IPS-18a (cell line): ENCODE results near the gene TMEM44.

Experiments used
- H3K27ac ChIP-seq: one replicate; pipeline ENCODE4 v1.5.1; 2013; ENCODE audit warnings: low read length
- H3K27me3 ChIP-seq: one replicate; pipeline ENCODE4 v1.6.1; 2013; ENCODE audit warnings: mild to moderate bottlenecking, low read length; ENCODE audit not compliant: control insufficient read depth, insufficient read depth
- H3K36me3 ChIP-seq: one replicate; pipeline ENCODE4 v1.6.1; 2013; ENCODE audit warnings: low read depth, low read length; ENCODE audit not compliant: control insufficient read depth
- H3K4me1 ChIP-seq: one replicate; pipeline ENCODE4 v1.6.1; 2013; ENCODE audit warnings: low read depth, low read length; ENCODE audit not compliant: control insufficient read depth
- H3K4me3 ChIP-seq: one replicate; pipeline ENCODE4 v1.5.1; 2013; ENCODE audit warnings: low read length
- H3K9ac ChIP-seq: one replicate; pipeline ENCODE4 v1.6.1; 2013; ENCODE audit warnings: mild to moderate bottlenecking, low read length, moderate library complexity
- H3K9me3 ChIP-seq: one replicate; pipeline ENCODE4 v1.6.1; 2013; ENCODE audit warnings: low read depth, low read length; ENCODE audit not compliant: control insufficient read depth

Gene TMEM44

DNA sequence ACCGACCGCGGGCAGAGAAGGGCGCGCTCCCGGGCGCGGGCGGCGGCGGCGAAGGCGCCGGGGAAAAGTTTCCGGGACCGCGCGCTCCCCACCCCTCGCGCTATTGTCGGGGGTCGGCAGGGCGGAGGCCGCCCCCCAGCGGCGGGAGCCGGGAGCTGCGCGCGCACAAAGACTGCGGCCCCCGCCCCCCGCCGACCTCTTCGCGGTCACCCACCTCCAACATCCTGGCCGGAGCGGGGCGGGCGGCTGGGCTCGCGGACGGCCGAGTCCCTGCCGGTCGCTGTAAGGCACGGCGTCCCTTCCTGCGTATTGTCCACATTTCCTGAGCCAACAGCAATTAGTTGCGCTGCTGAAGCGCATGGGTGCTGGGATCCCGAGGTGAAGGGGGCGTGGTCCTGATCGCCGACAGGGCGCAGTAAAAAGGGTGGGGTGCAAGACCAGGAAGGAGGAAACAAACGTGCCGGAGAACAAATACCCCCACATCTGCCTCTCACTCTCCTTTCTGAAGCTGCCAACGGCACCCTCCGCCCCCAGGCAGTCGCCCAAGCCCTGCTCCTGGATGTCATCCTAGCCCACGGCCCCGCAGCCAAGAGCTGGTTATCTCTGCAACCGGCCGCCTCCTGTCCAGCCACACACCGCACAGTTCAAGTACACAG is at the start of gene TMEM44:
Gene TMEM44, minus strand, starts transcription at position 71 of the 656 bp plus-strand sequence. CDS start 204 bp downstream, outside the sequence.
- H3K36me3 ChIP-seq = no peaks in the 10 kb centered on the region
- H3K4me3 ChIP-seq = peak within 1 kb of the TSS; percentile 83
- H3K9ac ChIP-seq = peak within 1 kb of the TSS; percentile 69
- H3K27me3 ChIP-seq = no peaks in the 10 kb centered on the region
- no peak within 1 kb of the TSS for H3K27ac ChIP-seq
- peaks cover 5% of the 10 kb centered on the region for H3K4me1 ChIP-seq
- peaks cover 5% of the 10 kb centered on the region for H3K9me3 ChIP-seq

DNA sequence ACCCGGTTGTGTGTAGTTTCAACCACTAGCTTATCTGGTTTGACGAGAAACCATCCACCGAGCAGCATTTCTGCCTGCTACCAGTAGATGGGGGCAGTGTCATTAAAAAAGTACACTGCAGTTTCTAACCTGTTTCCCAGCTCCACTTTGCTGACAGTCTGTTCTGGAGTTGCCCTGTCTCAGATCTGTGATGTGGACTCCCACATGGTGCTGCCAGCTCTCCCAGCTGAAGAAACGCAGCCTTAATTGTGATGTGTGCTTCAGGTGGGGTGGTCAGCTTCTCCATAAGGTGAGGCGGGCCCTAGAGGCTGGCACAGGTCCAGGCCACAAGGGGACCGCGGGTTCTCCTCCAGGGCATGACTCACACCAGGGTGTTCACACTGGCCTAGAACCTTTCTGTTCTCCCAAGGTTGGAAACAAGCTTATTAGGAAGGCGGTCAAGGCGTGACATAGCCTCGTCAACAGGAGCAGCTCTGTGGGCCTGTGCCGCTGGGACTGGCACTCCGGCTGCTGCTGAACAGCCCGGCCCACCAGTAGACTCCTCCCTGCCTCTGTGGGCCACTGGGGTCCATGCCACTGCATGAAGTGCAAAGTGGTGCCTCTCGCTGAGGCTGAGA is 49.6 kb upstream of the TMEM44 start:
- no peak overlapping the region for H3K4me3 ChIP-seq
- no peak overlapping the region for H3K9ac ChIP-seq

DNA sequence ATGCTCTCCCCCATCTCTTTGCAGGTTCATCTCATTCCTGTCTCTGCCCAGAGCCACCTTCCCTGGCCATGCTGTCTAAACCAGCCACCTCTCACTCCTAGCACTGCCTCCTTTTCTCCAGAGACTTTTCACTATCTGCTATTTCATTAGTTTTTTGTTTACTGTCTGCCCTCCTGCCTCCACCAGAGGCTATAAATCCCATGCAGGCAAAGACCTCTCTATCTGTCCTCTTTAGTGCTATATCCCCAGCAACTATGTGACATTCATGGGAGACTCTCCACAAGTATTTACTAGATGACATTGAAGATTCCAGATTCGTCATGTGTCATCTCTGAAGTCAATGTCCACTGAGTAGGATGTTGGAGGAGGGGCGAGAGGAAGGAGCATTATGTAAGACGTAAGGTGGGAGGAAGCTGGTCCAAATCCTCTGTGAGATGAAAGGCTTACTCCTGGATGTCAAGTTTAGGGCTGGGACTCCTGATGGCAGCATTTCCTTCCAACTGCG is 49.0 kb upstream of the TMEM44 start:
- H3K4me3 ChIP-seq = no peak overlapping the region
- H3K36me3 ChIP-seq = no peaks in the 10 kb centered on the region
- no peaks in the 10 kb centered on the region for H3K4me1 ChIP-seq
- H3K27me3 ChIP-seq = peaks cover 28% of the 10 kb centered on the region
- H3K9me3 ChIP-seq = no peaks in the 10 kb centered on the region
- no peak overlapping the region for H3K27ac ChIP-seq
- H3K9ac ChIP-seq = no peak overlapping the region

More for the DNA sequence above, 49.6 kb upstream of the TMEM44 start:
- no peak overlapping the region for H3K27ac ChIP-seq
- no peaks in the 10 kb centered on the region for H3K4me1 ChIP-seq
- no peaks in the 10 kb centered on the region for H3K36me3 ChIP-seq
- H3K9me3 ChIP-seq = no peaks in the 10 kb centered on the region
- H3K27me3 ChIP-seq = peaks cover 32% of the 10 kb centered on the region

- Histone ChIP-seq H3K4me1 (no peaks in the 10 kb centered on the region), H3K9ac (no peak overlapping the region), H3K36me3 (no peaks in the 10 kb centered on the region), H3K27ac (no peak overlapping the region), H3K27me3 (peaks cover 18% of the 10 kb centered on the region), H3K4me3 (no peak overlapping the region), H3K9me3 (no peaks in the 10 kb centered on the region)
Observed at GRCh38 chr3:194680888-194681615, 47.8 kb upstream of the TMEM44 start.

DNA sequence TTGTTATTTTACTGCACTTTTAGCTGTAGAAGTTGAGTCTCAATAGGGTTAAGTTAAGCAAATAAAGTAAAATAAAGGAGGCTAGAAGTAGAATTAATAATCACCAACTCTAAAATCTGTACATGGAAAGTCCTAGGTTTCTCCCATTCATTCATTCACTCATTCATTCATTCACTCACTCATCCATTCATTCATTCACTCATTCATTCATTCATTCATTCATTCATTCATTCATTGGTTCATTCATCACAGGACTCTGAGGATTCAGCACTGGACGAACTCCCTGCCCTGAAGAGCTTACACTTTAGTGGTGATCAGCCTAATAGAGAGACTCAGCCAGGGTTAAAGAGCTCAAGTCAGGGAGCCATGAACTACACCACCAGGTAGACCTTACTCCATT is 43.3 kb upstream of the TMEM44 start:
- Histone ChIP-seq H3K9ac (no peak overlapping the region), H3K27ac (no peak overlapping the region), H3K27me3 (peaks cover 26% of the 10 kb centered on the region), H3K36me3 (no peaks in the 10 kb centered on the region), H3K9me3 (no peaks in the 10 kb centered on the region), H3K4me3 (no peak overlapping the region), H3K4me1 (no peaks in the 10 kb centered on the region)

- Histone ChIP-seq H3K4me3 (no peak overlapping the region), H3K27ac (no peak overlapping the region), H3K9me3 (no peaks in the 10 kb centered on the region), H3K4me1 (peaks cover 5% of the 10 kb centered on the region), H3K27me3 (peaks cover 26% of the 10 kb centered on the region), H3K36me3 (no peaks in the 10 kb centered on the region), H3K9ac (no peak overlapping the region)
Observed at GRCh38 chr3:194675680-194676079, 42.5 kb upstream of the TMEM44 start.

DNA sequence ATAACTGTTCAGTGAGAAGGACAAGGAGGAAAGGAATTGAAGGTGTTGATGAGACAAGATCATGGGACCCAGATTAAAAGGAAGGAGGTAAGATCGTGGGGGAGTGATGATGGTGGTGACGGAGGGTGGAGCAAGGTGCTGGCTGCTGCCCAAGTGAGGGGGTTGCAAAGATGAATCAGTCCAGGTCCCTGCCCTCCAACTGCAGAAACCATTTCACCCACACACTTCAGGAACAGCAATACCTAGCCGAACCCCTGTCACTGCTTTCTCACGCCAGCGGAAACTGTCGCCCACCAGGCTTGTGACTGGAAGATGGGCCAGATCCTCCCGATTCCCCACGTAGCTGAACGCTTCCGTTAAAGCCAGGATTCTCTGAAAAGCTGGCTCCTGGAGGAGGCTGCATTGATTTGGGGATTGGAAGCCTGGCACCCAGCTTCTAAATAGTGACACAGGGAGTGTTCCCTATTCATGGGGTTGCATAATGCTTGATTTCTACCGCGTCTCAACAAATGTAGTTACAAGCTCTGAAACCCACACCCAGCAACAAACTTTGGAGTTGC is 41.9 kb upstream of the TMEM44 start:
- Histone ChIP-seq H3K27me3 (peaks cover 26% of the 10 kb centered on the region), H3K9me3 (no peaks in the 10 kb centered on the region), H3K9ac (no peak overlapping the region), H3K27ac (no peak overlapping the region), H3K4me1 (peaks cover 5% of the 10 kb centered on the region), H3K4me3 (no peak overlapping the region), H3K36me3 (no peaks in the 10 kb centered on the region)

- no peak overlapping the region for H3K4me3 ChIP-seq
- H3K4me1 ChIP-seq = peaks cover 5% of the 10 kb centered on the region
- no peak overlapping the region for H3K9ac ChIP-seq
- H3K9me3 ChIP-seq = no peaks in the 10 kb centered on the region
- peaks cover 26% of the 10 kb centered on the region for H3K27me3 ChIP-seq
- H3K27ac ChIP-seq = no peak overlapping the region
- H3K36me3 ChIP-seq = peaks cover 8% of the 10 kb centered on the region
Observed at GRCh38 chr3:194673761-194674160, 40.5 kb upstream of the TMEM44 start.

DNA sequence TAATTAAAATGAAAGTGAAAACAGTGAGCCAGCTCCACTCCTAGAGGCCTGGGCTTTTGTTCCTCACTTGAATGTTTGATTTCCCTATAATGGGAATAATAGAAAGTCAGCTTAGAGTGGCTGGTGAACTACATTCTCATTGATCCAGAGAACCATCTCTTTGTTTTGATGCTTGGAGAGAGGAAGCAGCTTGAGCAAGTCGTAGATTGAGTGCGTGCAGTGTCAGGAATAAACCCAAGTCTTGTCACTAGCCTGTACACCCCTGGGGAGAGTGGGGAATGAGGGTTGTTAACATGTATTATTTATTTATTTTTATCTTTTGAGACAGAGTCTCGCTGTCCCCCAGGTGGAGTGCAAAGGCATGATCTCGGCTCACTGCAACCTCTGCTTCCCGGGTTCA is 39.7 kb upstream of the TMEM44 start:
- Histone ChIP-seq H3K9me3 (no peaks in the 10 kb centered on the region), H3K27me3 (peaks cover 26% of the 10 kb centered on the region), H3K27ac (no peak overlapping the region), H3K4me3 (peak overlapping the region; percentile 93), H3K36me3 (peaks cover 17% of the 10 kb centered on the region), H3K4me1 (peaks cover 5% of the 10 kb centered on the region), H3K9ac (peak overlapping the region; percentile 97)

DNA sequence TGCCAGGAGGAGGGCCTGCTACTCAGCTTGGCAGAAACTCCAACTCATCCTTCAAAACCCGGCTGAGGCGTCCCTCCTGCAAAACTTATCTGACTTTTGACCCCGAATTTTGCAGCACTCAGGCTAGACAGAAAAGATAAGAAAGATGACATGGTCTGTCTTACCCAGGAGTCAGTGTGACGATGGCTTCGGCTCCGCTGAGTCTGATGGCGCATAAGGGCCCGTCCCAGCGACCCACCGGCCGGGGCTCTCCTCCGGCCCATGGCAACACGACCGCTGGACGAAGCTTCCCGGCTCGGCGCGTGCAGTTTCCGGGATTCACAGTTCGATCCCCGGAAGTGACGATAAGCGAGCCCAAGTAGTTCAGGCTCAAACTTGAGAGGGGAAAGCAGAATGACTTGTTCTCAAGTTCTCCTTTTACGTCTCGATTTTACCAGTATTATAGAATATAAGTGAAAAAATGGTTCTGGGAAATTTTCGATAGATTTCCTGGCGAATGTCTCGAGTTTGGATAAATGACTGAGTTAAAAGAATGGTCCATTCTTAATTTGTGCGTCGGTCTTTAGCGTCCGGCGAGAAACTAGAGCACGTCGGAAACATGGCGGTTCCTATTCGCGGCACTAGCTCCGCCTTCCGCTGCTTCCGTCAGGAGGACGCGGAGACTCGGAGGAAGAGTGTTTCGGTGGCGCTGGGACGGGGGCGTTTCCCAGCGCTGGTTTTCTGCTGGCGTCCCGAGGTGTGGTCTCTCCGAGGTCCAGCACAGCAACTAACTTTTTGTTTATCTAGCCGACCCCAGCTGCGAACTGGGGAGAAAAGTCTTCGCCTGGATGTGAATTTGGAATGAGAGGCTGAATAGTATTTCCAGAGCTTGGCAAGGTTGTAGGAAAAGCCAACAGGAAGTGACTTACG is 38.9 kb upstream of the TMEM44 start, which contains the start of gene LSG1:
Gene LSG1, minus strand, starts transcription at position 292 of the 909 bp plus-strand sequence. Its CDS starts 29 bp downstream, at position 263.
- H3K27ac ChIP-seq = peak within 1 kb of the TSS; percentile 99
- peaks cover 5% of the 10 kb centered on the region for H3K4me1 ChIP-seq
- H3K4me3 ChIP-seq = peak within 1 kb of the TSS; percentile 93
- H3K27me3 ChIP-seq = peaks cover 26% of the 10 kb centered on the region
- no peaks in the 10 kb centered on the region for H3K9me3 ChIP-seq
- H3K36me3 ChIP-seq = peaks cover 17% of the 10 kb centered on the region
- peak within 1 kb of the TSS; percentile 97 for H3K9ac ChIP-seq
